ENCODE measurements around the gene ARFGAP2.

Gene ARFGAP2

GRCh38 chr11:47171061-47171838, 5.4 kb downstream of the ARFGAP2 start:
- no peak for DNase-seq (ENCODE audit: low read depth)

- no peak for DNase-seq (ENCODE audit: low read depth)
Observed at GRCh38 chr11:47166368-47166767, 10.3 kb downstream of the ARFGAP2 start.

DNA sequence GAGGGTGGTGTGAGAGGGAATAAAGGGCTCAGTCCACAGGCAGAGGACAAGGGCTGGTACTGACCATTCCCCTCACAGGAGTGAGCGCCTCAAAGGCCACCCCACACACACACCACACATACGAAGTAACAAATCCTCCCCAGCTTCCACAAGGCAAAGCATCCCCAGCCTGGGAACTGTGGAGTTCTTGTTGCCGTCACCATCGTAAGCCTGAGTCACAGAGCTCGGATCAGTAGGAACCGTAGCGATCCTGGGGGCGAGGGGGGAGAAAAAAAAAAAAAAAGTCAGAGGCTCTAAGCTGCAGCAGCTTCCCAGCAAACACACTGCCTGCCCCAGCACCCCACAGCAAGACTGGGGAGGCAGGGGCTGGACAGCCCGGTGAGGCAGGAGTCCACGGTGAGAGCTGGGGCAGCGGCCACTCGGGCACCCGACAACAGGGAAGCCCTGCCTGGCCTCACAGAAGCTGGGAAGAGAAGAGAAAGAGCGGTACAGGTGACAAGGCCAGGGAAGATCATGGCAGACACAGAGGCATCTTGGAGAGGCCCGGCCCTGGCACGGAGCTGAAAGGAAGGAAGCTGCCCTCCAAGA, 11.3 kb downstream of the ARFGAP2 start:
- DNase-seq (ENCODE audit: low read depth), result no peak

DNA sequence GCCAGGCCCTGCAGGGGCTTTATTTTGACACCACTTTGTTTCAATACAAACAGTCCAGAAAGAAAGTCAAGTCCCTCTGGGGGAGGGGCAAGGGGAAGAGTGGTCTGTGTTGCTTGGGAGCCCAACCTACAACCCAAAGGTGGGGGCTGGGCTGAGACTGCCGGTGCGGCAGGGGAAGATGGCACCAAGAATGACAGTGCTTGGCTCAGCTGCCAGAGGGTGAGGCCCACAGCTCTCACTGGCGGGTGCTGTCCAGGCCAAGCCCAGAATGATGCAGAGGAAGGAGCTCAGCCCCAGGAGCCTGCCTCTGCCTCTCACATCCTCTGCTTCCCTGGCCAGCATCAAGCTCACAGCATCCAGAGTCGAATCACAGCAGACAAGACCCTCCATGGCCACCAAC, 12.4 kb downstream of the ARFGAP2 start:
- DNase-seq (ENCODE audit: low read depth), result no peak

DNA sequence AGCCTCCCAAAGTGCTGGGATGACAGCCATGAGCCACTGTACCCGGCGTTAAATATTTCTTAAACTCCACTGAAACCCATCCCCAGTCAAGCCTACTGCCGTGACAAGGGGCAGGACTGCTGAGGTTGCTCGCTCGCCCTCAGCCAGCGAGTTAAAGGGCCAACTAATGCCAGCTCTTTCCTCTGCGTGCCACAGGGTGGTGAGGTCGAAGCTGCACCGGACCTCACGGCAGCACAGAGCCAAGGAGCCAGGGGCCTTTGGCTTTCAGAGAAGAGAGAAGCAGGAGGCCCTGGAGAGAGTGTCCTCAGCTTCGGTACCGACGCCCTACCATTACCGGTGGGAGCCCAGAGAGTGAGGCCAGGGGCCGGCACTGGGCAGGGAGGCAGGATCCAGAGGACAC, 12.8 kb downstream of the ARFGAP2 start:
- DNase-seq (ENCODE audit: low read depth), result no peak

- no peak for DNase-seq (ENCODE audit: low read depth)
Observed at GRCh38 chr11:47163193-47163592, 13.5 kb downstream of the ARFGAP2 start.

DNA sequence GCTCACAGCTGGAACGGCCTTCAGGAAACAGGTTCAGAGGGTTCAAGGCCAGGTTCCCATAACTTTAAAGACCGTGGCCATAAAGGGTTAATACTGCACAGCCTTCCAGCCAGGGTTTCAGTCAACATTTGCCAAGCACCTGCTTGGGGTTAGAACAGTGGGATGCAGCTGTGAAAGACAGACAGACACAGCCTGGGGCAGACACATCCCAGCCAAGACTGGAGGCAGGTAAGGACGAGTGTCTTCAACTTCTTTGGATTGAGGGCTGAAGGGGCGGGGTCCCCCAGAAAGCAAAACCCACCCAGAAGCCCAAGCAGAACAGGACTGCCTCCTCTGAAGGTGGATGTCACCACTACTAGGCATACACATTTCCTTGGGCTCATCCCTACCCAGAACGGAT, 14.3 kb downstream of the ARFGAP2 start:
- no peak for DNase-seq (ENCODE audit: low read depth)

- DNase-seq (ENCODE audit: low read depth), result no peak
Observed at GRCh38 chr11:47161890-47162289, 14.8 kb downstream of the ARFGAP2 start.

DNA sequence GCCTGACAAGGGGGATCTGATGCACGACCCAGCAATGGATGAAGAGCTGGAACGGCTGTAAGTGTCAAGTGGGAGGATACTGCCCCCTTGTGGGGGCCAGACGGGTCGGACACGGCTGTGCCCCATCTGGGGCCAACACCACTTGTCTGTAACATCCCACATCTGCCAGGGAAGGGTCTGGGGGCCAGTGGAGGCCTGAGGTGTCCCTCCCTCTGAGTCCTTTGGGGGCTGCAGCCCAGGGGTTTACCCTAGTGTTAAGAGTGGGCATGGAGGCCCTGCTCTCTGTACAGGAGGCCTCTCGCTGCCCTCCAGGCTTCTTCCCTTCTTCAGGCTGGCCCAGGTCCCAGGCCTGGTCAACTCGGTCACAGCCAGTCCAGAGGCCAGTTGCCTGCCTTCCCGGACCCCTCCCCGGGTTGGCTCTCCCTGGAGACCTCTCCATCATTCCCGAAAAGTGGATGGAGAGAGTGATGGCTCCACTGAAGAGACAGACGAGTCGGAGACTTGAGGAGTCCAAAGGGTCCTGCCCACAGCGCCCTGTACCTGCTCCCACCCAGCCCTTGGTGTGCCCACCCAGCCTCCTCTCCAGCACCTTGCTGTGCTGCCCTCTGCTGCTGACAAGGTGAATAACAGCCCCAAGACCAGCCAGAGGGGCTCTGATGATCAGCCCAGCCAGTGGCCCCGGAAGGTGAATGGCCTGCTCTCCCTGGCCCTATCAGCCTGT, 15.4 kb downstream of the ARFGAP2 start:
- peak; percentile 36 for DNase-seq (ENCODE audit: low read depth)

DNA sequence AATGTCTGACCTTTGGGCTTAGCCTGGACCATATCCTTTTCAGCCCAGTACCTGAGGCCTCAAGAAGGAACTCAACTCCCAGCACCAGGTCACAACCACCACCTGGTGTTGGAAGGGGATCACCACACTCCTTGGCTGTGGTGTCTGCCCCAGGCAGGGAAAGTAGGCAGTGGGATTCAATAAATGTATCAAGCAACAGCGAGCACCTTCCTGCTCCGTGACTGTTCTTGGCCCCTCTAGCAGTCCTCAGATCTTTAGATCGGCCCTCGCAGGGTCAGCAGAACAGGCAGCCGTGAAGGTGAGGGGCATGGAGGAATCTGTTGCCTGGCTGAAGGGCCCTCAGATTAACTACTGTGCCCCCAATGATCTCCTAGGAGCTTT, 15.9 kb downstream of the ARFGAP2 start:
- DNase-seq (ENCODE audit: low read depth), result no peak

- DNase-seq (ENCODE audit: low read depth), result no peak
Observed at GRCh38 chr11:47158242-47158641, 18.4 kb downstream of the ARFGAP2 start.

- no peak for DNase-seq (ENCODE audit: low read depth)
Observed at GRCh38 chr11:47157805-47158204, 18.9 kb downstream of the ARFGAP2 start.

DNA sequence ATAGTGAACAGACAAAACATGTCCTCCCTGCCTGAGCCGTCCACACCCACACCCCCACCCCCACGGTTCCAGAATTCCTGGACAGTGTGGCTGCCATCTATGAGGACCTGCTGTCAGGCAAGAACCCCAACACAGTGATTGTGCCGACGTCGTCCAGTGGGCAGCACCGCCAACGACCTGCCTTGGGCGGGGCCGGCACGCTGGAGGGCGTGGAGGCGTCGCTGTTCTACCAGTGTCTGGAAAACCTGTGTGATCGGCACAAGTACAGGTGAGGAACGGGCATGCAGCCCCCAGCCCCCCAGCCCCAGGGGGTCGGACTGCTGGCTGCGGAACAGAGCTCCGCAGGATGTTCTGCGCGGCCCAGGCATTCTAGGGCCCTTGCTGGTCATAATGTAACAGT, 19.7 kb downstream of the ARFGAP2 start:
- no peak for DNase-seq (ENCODE audit: low read depth)

DNA sequence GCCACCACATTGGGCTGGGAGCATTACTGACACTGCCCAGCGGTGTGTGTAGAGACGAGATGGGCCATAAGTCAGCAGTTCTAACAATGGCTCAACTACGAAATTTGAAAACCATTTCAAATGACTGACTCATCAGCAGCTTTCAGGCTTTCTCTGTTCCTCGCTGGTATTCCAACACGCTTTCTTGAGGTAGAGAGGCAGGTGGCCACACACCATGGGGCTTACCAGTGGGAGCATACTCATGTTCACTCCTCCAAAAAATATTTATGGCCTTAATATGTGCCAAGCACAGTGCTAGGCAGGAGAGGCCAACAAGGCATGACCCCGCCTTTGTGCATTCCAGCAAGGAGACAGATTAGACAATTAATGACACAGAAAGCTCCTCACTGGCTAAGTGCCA, 20.3 kb downstream of the ARFGAP2 start:
- DNase-seq (ENCODE audit: low read depth), result no peak

DNA sequence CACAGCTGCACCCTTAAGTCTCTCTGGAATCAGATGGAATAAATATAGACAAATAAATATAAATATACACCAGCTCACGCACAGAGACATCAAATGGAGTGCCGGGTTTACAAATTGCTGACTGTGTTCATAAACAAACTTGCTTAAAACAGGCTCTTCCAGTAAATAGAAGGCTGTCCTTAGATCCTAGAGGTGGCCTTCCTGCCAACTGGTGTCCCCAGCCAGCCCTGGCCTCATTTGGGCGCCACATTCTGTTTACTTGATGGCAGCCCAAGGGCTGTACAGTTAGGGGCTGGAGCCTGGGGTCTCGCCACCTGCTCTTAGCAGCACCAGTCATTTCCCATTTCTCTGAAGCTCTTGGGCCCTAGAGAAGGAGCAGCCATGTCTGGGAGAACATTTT, 20.8 kb downstream of the ARFGAP2 start:
- DNase-seq (ENCODE audit: low read depth), result no peak

DNA sequence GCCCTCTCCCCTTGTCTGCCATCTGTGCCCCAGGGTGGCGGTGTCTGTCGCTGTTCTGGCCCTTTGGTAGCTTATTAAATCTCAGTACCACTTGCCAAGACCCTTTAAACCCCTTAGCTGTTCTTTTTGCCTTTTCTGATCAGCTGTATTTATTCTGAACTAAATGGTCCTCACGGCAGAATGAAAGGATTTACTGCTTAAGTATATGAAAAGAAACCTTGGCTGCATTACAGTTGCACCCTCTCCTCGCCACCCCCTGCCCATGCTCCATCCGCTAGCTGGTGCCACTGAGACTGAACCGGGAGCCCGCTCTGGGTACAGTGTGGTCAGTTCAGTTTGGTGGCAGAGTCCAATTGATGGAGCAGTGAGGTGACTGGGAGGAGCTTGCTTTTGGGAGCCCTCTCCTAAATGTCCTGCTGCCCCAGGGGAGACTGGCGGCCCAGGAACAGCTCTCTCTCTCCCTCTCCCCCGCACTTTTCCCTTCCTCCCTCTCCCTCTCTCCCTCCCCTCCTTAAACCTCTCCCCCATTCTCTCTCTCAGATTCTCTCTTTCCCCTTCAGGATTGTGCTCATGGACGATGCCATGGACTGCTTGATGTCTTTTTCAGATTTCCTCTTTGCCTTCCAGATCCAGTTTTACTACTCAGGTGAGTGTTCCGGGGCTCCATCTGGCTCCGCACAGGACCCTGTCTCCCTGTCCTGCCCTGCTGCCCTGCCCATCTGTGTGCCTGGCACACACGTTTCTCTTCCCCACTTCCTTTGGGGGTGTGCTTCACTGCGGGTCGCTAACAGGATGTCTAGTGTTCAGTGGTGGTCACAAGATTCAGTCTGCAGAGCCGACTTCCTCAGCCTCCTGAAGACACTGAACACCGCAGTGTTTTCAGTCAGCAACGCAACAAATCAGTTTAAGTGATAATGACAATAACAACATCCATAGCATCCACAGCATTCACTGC, 21.8 kb downstream of the ARFGAP2 start:
- DNase-seq (ENCODE audit: low read depth), result no peak

DNA sequence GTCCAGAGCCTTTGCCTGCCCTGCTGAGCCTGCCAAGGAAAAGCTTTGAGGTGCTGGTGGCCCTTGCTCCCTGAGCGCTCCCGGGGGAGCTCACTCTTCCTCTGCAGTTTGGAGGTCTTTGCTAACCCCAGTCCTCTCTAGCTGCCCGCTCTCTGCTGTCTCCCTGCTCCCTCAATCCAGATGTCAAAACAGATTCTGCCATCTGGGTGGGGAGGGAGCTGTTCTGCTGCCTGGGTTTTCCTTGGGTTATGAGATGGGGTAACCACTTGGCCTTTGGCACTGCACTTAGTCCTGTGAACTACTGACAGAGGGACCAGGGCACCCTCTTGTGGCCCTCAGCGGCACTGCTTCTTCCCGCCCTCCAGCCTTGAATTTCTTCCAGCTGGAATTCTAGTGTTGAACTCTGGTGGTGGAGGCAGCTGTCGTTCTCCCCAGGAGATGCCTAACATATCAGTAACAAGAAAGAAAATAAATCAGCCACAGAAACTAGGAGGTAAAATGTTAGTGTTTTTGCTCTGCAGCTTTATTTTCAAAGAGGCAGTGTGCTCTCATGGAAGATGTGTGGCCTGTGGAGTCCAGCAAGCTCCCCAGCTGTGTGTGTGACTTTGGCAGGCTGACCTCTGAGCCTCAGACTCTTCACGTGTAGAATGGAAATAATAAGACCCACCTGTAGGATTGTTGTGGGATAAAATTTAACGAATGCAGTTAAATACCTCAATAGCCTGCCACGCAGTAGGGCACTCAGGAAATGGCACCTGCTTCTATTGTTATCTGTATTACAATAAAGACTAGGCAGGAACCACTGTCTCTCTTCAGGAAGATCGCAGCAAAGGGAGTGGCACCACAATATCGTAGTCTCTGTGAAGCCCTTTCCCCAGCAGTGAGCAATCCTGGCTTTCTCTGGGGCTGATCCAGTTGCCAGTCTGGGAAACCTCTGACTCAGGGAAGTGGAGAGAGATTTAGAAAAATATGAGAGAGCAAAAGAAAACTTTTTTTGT, 23.4 kb downstream of the ARFGAP2 start:
- peak; percentile 24 for DNase-seq (ENCODE audit: low read depth)

- no peak for DNase-seq (ENCODE audit: low read depth)
Observed at GRCh38 chr11:47152126-47152952, 24.3 kb downstream of the ARFGAP2 start.

DNA sequence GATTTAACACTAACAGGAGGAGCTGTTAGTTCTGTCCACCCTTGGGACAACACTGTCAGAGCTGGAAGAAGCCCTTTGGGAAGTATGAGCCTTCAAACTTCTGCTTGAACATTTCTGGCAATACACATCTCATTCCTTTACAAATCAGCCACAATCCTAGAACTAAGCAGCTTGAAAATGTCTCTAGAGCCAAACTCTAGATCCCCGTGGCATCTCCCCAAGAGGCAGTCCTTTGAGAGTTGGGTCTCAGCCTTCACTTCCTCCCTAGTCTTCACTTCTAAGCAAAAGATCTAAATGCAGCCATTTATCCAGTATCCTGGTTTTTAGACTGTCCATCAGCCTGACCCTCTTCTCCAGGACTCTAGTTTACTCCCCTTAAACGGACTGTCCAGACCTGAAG, 26.9 kb downstream of the ARFGAP2 start:
- DNase-seq (ENCODE audit: low read depth), result no peak

GRCh38 chr11:47148903-47149531, 27.7 kb downstream of the ARFGAP2 start:
- DNase-seq (ENCODE audit: low read depth), result no peak
